Dendritic cell treated with granulocyte-macrophage colony-stimulating factor and Interleukin-4, amounts not matched to agents 40 ng/mL and 50 ng/mL, for 4 days (primary cell): ENCODE data around the gene RASSF1.

Source experiments
- H3K27ac Mint-ChIP-seq: one replicate; pipeline ENCODE4 v1.8.0; 2022; ENCODE audit warnings: mild to moderate bottlenecking, mixed read lengths
- H3K27me3 Mint-ChIP-seq: one replicate; pipeline ENCODE4 v1.8.0; 2022; ENCODE audit warnings: mild to moderate bottlenecking, mixed read lengths
- H3K36me3 Mint-ChIP-seq: one replicate; pipeline ENCODE4 v1.8.0; 2022; ENCODE audit warnings: low read depth, mixed read lengths
- H3K4me1 Mint-ChIP-seq: one replicate; pipeline ENCODE4 v1.8.0; 2022; ENCODE audit warnings: low read depth, mixed read lengths
- H3K4me3 Mint-ChIP-seq: one replicate; pipeline ENCODE4 v1.8.0; 2022; ENCODE audit warnings: mild to moderate bottlenecking, moderate library complexity, mixed read lengths
- H3K9me3 Mint-ChIP-seq: one replicate; pipeline ENCODE4 v1.8.0; 2022; ENCODE audit warnings: mixed read lengths
- intact Hi-C: fragments of 100-400 bp; cut with micrococcal nuclease; formaldehyde crosslinking; loops from one replicate; pipeline ENCODE4 v1.15.0; 2022

The RASSF1 gene

DNA sequence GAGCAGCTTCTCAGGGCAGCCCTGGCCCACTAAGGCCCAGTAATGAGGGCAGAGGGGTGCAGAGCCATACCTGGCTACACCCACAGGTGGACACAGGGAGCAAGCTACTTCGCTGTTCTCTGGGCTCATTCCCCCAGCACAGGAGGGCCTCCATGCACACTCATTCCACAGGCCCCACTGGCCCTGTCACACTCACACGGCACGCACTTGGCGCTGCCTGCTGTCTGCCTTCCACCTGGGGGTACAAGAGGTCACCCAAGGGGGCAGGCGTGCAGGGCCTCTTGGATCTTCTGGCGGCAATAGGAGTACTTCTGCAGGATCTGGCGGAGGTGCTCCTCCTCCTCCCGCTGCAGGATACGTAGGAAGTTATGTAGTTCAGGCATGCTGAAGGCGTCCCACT, 10.3 kb downstream of the RASSF1 start:
- Mint-ChIP-seq H3K27ac (no peak overlapping the region), H3K4me3 (no peak overlapping the region), H3K27me3 (no peaks in the 10 kb centered on the region), H3K4me1 (peaks cover 55% of the 10 kb centered on the region), H3K9me3 (no peaks in the 10 kb centered on the region), H3K36me3 (peaks cover 88% of the 10 kb centered on the region)
- intact Hi-C loops = no loop called here

DNA sequence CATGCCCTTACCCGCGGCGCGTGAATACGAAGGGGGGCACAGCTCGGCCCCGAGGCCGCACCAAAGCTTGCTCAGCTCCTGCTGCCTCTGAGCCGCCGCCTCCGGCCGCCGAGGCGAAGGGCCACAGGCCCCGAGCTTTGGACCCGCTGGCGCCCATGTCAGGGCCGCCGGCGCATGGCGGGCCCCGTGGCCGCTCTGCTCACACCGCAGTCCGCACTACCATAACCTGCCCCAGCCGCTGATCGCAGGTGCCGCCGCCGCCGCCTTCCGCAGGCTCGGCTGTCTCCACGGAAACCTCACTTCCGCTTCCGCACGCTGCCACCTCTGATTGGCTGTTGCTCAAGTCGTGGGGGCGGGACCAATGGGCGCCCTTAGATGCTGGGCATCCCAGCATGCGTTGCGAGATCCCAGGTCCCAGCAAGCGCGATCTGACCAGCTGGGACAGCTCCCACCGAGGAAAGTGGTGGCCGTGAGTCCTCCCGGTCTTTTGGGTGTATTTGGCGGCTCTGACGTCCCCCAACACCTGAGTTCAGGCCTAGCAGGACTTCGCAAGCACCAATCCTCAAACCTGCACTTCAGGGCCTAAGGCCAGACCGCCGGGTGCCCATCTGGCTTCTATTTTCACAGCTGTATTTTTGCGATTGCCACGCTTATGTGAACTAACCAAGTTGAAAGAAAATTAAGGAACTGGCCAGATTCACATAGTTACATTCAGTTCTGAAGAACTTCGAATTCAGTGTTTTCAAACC, 12.5 kb downstream of the RASSF1 start, which contains the start of gene TUSC2:
TUSC2 (minus strand) TSS at position 281 of the 749 bp plus-strand sequence; CDS start at position 157, 124 bp downstream.
- peaks cover 71% of the 10 kb centered on the region for H3K36me3 Mint-ChIP-seq
- intact Hi-C loops = loop anchor here (1.0 kb wide), 1 partner anchor 9 kb away; no protein-coding TSS in a partner anchor
- H3K27me3 Mint-ChIP-seq = no peaks in the 10 kb centered on the region
- H3K9me3 Mint-ChIP-seq = no peaks in the 10 kb centered on the region
- peaks cover 64% of the 10 kb centered on the region for H3K4me1 Mint-ChIP-seq
- peak within 1 kb of the TSS; percentile 76 for H3K27ac Mint-ChIP-seq
- peak within 1 kb of the TSS; percentile 75 for H3K4me3 Mint-ChIP-seq

DNA sequence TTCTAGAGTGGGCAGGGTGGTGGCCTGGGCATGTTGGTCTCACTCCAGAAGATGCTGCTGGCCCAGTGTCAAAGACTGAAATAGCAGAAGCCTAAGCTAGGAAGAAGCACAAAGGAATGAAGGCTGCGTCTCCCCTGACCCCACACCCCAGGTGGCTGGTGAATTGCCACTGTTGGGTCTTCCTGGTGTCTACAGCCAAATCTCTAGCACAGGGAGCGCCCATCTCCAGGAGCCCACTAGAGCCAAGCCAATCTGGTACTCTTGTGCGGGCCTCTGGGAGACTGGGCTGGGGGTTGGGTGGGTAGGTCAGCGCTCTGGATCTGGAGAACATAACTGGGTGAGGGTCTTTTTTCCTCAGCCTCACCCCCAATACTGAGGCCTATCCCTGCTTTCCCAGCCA, 13.5 kb downstream of the RASSF1 start:
- intact Hi-C loops = no loop called here
- Mint-ChIP-seq H3K27ac (peak overlapping the region; percentile 76), H3K36me3 (peaks cover 61% of the 10 kb centered on the region)

DNA sequence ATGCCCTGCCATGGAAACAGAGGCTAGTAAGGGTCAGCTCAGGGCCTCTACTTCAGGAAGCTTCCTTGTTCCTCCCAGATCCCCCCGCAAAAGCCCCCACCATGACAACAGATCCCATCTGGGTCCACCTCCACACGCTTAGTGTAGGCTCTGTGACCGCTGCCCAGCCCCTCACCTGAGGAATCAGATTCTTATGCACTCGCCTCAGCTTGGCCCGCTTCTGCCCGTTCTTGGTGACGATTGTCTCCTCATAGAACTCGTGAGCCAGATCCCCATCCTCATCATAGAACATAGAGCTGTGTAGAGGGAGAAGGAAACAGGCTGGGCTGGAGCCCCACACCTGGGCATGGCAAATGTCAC, 14.5 kb downstream of the RASSF1 start:
- no peaks in the 10 kb centered on the region for H3K27me3 Mint-ChIP-seq
- no peaks in the 10 kb centered on the region for H3K9me3 Mint-ChIP-seq
- H3K27ac Mint-ChIP-seq = peak overlapping the region; percentile 97
- peaks cover 51% of the 10 kb centered on the region for H3K36me3 Mint-ChIP-seq
- intact Hi-C loops = no loop called here
- H3K4me3 Mint-ChIP-seq = no peak overlapping the region
- peaks cover 71% of the 10 kb centered on the region for H3K4me1 Mint-ChIP-seq

More for the DNA sequence above, 13.5 kb downstream of the RASSF1 start:
- no peaks in the 10 kb centered on the region for H3K27me3 Mint-ChIP-seq
- H3K9me3 Mint-ChIP-seq = no peaks in the 10 kb centered on the region
- H3K4me3 Mint-ChIP-seq = peak overlapping the region; percentile 75
- peaks cover 71% of the 10 kb centered on the region for H3K4me1 Mint-ChIP-seq

DNA sequence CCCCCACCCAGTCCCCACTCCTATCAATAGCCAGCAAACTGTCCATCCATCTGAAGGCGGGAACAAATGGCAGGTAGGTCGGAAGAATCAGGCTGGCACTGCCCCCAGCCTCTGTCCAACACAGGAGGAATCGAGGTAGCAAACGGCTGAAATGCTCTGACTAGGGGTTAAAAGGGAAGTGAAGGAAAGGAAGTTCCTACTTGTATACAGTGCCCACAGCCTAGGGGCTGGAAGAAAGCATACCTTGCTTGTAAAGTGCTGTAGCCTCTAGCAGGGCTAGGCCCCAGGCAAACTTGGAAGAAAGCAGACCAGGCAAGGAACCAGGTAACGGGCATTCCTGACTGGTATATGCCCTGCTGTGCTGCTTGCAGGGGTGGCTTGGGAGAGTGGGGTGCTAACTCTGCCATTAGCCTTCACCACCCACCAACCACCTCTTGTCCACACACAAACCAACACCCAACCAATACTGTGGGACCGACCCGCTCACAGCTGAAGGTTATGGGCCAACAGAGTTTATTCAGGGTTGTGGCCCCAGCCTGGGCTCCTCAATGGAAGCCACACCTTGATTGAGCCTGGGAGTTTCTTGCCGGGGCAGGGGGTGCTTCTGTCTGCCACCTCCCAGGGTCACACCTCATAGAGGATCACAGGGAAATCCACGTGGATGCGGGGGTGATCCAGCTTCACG, 15.0 kb downstream of the RASSF1 start:
- intact Hi-C loops = no loop called here
- H3K27me3 Mint-ChIP-seq = no peaks in the 10 kb centered on the region
- no peak overlapping the region for H3K4me3 Mint-ChIP-seq
- H3K9me3 Mint-ChIP-seq = no peaks in the 10 kb centered on the region
- peaks cover 47% of the 10 kb centered on the region for H3K36me3 Mint-ChIP-seq
- H3K27ac Mint-ChIP-seq = peak overlapping the region; percentile 97
- H3K4me1 Mint-ChIP-seq = peaks cover 70% of the 10 kb centered on the region

DNA sequence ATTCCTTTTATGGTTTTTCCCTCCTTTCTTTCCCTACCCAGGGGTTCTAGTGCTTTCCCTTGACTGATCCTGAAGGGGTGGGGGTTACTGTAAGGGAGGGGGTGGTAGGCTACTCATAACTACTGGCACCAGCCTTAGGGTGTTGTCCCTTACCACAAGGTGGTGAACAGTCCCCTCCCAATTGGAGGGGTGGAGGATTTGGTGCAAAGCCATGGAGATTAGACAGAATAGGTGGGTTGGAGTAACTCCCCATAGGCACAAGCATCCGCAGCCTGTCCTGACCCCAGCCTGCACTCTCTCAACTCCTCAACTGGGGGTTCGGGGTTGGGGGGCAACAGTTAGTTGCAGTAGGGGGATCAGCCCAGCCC, 15.5 kb downstream of the RASSF1 start:
- intact Hi-C loops = no loop called here
- peak overlapping the region; percentile 97 for H3K27ac Mint-ChIP-seq
- H3K4me1 Mint-ChIP-seq = peaks cover 70% of the 10 kb centered on the region
- H3K36me3 Mint-ChIP-seq = peaks cover 47% of the 10 kb centered on the region
- no peaks in the 10 kb centered on the region for H3K9me3 Mint-ChIP-seq
- H3K27me3 Mint-ChIP-seq = no peaks in the 10 kb centered on the region
- no peak overlapping the region for H3K4me3 Mint-ChIP-seq

DNA sequence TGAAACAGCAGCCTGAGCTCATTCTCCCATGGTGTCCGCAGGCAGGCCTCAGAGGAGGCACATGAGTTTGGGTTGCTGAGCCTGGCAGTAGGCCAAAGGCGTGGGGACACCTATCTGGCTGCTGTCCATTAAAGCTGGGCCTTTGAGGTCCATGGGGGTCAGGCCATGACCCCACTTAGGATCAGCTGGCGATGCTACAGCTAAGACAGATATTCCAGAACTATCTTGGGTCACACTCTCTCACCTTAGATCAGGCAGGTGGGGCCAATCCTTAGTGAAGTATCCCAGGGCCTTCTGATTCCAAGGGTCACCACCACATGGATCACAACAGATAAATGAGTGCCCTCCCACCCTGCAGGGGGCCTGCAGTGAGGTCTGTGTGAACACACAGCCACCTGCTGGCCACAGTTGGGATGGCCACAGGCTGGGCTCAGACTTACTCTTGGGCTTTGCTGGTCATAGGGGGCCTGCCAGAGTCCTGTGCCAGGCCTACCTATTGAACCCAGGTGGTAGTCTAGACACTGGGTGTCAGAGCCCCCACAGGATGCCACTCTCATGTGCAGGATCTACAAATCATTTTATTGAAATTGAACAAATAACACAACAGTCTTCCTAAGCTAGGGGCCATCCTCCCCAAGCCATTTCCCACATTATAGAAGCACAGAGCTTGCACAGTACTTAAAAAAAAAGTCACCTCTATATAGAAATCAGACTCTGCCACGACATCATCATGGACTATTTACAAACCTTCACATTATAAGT, 16.1 kb downstream of the RASSF1 start:
- peaks cover 70% of the 10 kb centered on the region for H3K4me1 Mint-ChIP-seq

DNA sequence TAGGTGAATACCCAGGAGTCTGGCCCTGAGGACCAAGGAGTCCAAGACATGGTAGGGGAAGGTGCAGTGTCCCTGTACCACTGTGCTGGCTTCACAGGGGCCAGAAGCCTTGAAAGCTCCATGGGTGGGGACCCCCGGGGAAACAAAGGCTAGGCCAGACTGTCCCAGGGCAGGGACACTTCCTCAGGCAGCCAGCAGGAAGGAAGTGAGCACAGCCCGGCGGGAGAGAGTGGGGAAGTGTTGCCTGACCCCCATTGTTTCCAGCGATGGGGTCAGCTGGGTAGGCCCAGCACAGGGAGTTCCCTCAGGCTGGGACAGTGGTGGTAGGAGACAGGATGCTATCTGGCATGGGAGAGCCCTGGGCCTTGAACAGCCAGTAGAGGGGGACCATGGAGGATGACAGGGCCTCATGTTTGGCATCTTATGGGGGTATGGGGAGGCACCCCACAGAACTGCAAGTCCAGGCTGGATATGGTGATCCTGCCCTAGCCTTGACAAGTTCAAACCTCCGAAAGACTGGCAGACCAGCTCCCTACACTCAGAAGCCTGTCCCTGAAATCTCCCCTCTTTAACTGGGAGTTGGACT, 16.9 kb downstream of the RASSF1 start:
- Mint-ChIP-seq H3K9me3 (no peaks in the 10 kb centered on the region), H3K27me3 (no peaks in the 10 kb centered on the region), H3K36me3 (peaks cover 47% of the 10 kb centered on the region), H3K27ac (peak overlapping the region; percentile 97), H3K4me3 (no peak overlapping the region), H3K4me1 (peaks cover 75% of the 10 kb centered on the region)
- intact Hi-C loops = loop anchor here (1.0 kb wide), 1 partner anchor 49 kb away; no protein-coding TSS in a partner anchor

More for the DNA sequence above, 16.1 kb downstream of the RASSF1 start:
- peak overlapping the region; percentile 97 for H3K27ac Mint-ChIP-seq
- intact Hi-C loops = loop anchor here (1.0 kb wide), 1 partner anchor 50 kb away; no protein-coding TSS in a partner anchor
- H3K36me3 Mint-ChIP-seq = peaks cover 47% of the 10 kb centered on the region
- H3K4me3 Mint-ChIP-seq = no peak overlapping the region
- H3K27me3 Mint-ChIP-seq = no peaks in the 10 kb centered on the region
- H3K9me3 Mint-ChIP-seq = no peaks in the 10 kb centered on the region

DNA sequence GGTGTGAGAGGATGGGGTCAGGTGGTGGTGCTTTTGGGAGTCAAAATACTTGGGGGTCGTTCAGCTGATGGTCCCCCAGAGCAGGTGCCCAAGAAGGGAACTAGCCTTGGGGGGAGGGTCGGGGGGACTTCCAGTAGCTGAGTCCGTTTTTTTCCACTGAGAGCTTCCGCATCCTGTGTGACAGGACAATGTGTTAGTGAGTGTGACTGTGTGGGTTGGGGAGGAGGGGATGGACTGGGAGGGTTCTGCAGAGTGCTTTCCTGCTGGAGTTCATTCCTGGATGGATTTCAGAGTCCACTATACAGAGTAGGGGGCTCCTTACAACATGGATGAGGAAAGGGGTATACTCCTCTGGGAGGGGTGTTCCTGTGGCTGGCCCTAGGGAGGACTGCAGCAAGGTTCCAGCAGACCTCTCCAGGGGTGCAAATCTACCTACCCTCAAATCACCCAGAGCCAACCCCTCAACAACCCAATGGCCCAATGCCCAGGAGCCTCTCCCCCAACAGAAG, 17.5 kb downstream of the RASSF1 start:
- Mint-ChIP-seq H3K27ac (peak overlapping the region; percentile 97), H3K36me3 (peaks cover 51% of the 10 kb centered on the region), H3K4me3 (peak overlapping the region; percentile 78), H3K4me1 (peaks cover 81% of the 10 kb centered on the region), H3K27me3 (no peaks in the 10 kb centered on the region), H3K9me3 (no peaks in the 10 kb centered on the region)
- intact Hi-C loops = no loop called here

DNA sequence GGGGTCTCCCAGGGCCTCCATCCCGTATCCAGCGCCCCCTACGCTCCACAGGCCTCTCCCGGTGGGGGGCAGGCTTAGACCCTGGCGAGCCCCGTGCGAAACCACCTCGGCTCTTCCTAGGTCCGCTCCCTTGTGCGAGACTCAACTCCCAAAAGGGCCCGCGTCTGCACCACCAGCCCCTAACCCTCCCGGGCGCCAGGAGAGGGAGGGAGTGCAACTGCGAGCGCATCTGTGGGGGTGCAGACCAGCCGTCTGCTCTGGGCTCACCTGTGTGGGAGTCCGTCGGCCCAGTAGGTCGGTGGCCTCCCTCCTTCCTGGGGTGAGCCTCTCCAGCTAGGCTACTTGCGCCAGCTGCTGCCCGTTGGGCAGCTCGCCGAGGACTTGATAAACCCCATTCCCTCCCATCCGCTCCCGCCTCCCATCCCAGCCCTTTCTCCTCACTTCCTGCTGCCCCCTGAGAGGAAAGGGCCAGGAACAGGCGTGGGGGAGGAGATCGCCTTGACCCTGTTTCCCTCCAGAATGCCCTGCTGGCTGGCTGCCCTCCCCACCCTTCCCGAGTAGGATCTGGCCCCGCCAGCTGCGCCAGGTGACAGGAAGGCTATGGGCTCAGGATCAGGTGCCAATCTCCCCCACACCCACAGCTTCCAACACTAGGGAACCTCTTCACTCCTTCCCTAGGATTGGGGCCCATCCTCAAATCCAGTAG, 18.1 kb downstream of the RASSF1 start, which contains the start of gene HYAL2:
HYAL2 (minus strand) TSS at position 360 of the 706 bp plus-strand sequence. CDS start 2,256 bp downstream, outside the sequence.
- H3K9me3 Mint-ChIP-seq = no peaks in the 10 kb centered on the region

DNA sequence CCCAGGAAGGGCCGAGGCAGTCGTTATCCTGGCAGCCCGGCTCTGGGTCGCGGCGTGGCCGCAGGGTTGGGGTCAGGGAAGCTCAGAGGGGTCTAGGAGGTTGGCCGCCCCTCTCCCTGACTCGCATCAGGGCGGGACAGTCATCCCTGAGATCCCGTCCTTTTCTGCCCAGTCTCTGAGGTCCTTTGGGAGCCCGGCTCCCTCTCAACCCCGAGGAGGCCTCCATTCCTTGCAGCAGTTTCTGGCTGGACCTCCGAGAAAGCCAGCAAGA, 18.6 kb downstream of the RASSF1 start:
- H3K36me3 Mint-ChIP-seq = peaks cover 54% of the 10 kb centered on the region
- peak overlapping the region; percentile 97 for H3K27ac Mint-ChIP-seq
- intact Hi-C loops = no loop called here
- H3K27me3 Mint-ChIP-seq = no peaks in the 10 kb centered on the region
- H3K4me3 Mint-ChIP-seq = peak overlapping the region; percentile 78
- peaks cover 83% of the 10 kb centered on the region for H3K4me1 Mint-ChIP-seq
- no peaks in the 10 kb centered on the region for H3K9me3 Mint-ChIP-seq

More for the DNA sequence above, 18.1 kb downstream of the RASSF1 start, which contains the start of gene HYAL2:
- H3K4me3 Mint-ChIP-seq = peak within 1 kb of the TSS; percentile 78
- intact Hi-C loops = no loop called here
- peak within 1 kb of the TSS; percentile 97 for H3K27ac Mint-ChIP-seq
- no peaks in the 10 kb centered on the region for H3K27me3 Mint-ChIP-seq
- H3K36me3 Mint-ChIP-seq = peaks cover 50% of the 10 kb centered on the region
- H3K4me1 Mint-ChIP-seq = peaks cover 85% of the 10 kb centered on the region

DNA sequence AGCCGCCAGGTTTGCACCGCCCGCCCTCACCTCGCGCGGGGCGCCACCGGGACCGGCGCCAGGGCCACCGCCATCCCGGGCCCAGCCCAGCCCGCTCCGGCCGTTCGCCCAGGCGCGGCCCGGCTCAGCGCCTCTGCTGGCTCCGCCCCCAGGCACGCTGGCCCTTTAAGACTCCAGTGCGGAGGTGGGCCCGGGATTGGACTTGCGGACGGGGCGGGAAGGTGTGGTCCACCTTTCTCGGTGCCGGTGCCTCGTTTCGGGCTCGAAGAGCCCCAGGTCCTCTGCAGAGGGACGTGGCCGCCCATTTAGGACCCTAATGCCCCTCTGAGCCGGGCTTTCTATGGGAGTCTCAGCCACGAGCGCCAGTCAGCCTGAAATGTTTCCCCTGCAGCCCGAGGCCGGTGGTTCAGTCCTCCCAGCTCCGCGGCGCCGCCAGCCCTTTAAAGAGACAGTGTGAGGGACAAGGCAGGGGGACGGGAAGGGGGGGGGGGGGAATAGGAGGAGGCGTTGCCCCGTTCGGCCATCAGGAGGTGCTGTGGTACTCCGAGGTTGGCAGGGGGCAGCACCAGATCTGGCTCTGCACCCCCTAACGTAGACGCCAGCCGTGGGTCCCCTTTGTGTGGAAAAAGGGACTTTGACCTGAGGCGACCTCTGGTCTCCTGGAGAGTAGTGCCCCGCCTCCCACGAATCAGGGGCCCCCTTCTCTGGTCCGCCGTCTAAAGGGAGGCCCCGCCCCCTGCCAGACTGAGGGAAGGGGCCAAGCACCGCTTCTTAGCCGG, 19.1 kb downstream of the RASSF1 start:
- no peaks in the 10 kb centered on the region for H3K9me3 Mint-ChIP-seq
- no peaks in the 10 kb centered on the region for H3K27me3 Mint-ChIP-seq
- intact Hi-C loops = loop anchor here (1.0 kb wide), 1 partner anchor 22 kb away; the partner anchor contains the start of genes HYAL3 and NAA80
- peak overlapping the region; percentile 78 for H3K4me3 Mint-ChIP-seq
- H3K27ac Mint-ChIP-seq = peak overlapping the region; percentile 97
- H3K4me1 Mint-ChIP-seq = peaks cover 83% of the 10 kb centered on the region
- peaks cover 58% of the 10 kb centered on the region for H3K36me3 Mint-ChIP-seq
